ES-I3 (cell line): ENCODE data around the gene ATG16L1.

ENCODE experiments used
- H3K36me3 ChIP-seq: 2 replicates; pipeline ENCODE4 v1.6.1; 2013; ENCODE audit warnings: mild to moderate bottlenecking, low read length, control low read depth, moderate library complexity; ENCODE audit not compliant: insufficient read depth
- H3K4me1 ChIP-seq: 2 replicates; pipeline ENCODE4 v1.6.1; 2013; ENCODE audit warnings: mild to moderate bottlenecking, control low read depth, low read length; ENCODE audit not compliant: insufficient read depth
- H3K9ac ChIP-seq: 2 replicates; pipeline ENCODE4 v1.6.1; 2013; ENCODE audit warnings: low read depth, mild to moderate bottlenecking, low read length, moderate library complexity
- H3K9me3 ChIP-seq: 2 replicates; pipeline ENCODE4 v1.6.1; 2013; ENCODE audit warnings: mild to moderate bottlenecking, low read length, moderate library complexity; ENCODE audit not compliant: control insufficient read depth, insufficient read depth

Gene ATG16L1

GRCh38 chr2:233280114-233280693 is 28.7 kb downstream of the ATG16L1 start:
- no peaks in the 10 kb centered on the region for H3K9me3 ChIP-seq
- H3K4me1 ChIP-seq = no peaks in the 10 kb centered on the region
- H3K9ac ChIP-seq = no peak overlapping the region
- peaks cover 48% of the 10 kb centered on the region for H3K36me3 ChIP-seq

GRCh38 chr2:233281553-233281952 is 30.1 kb downstream of the ATG16L1 start:
- Histone ChIP-seq H3K4me1 (no peaks in the 10 kb centered on the region), H3K9me3 (no peaks in the 10 kb centered on the region), H3K36me3 (peaks cover 48% of the 10 kb centered on the region), H3K9ac (no peak overlapping the region)

- H3K36me3 ChIP-seq = peaks cover 48% of the 10 kb centered on the region
- no peaks in the 10 kb centered on the region for H3K9me3 ChIP-seq
- H3K4me1 ChIP-seq = no peaks in the 10 kb centered on the region
- no peak overlapping the region for H3K9ac ChIP-seq
Observed at GRCh38 chr2:233281992-233282603, 30.6 kb downstream of the ATG16L1 start.

GRCh38 chr2:233285921-233286320 is 34.4 kb downstream of the ATG16L1 start:
- Histone ChIP-seq H3K9ac (no peak overlapping the region), H3K36me3 (peaks cover 39% of the 10 kb centered on the region), H3K4me1 (no peaks in the 10 kb centered on the region), H3K9me3 (no peaks in the 10 kb centered on the region)

GRCh38 chr2:233287871-233288270 is 36.4 kb downstream of the ATG16L1 start:
- Histone ChIP-seq H3K36me3 (peaks cover 47% of the 10 kb centered on the region), H3K4me1 (no peaks in the 10 kb centered on the region), H3K9ac (no peak overlapping the region), H3K9me3 (no peaks in the 10 kb centered on the region)

GRCh38 chr2:233288663-233289062 is 37.2 kb downstream of the ATG16L1 start:
- Histone ChIP-seq H3K4me1 (no peaks in the 10 kb centered on the region), H3K9ac (no peak overlapping the region), H3K36me3 (peaks cover 44% of the 10 kb centered on the region), H3K9me3 (no peaks in the 10 kb centered on the region)

GRCh38 chr2:233289648-233290047 is 38.2 kb downstream of the ATG16L1 start:
- no peak overlapping the region for H3K9ac ChIP-seq
- no peaks in the 10 kb centered on the region for H3K4me1 ChIP-seq
- peaks cover 44% of the 10 kb centered on the region for H3K36me3 ChIP-seq
- H3K9me3 ChIP-seq = no peaks in the 10 kb centered on the region

GRCh38 chr2:233290051-233290845 is 38.8 kb downstream of the ATG16L1 start:
- H3K36me3 ChIP-seq = peaks cover 44% of the 10 kb centered on the region
- no peaks in the 10 kb centered on the region for H3K9me3 ChIP-seq

GRCh38 chr2:233295891-233296290 is 44.4 kb downstream of the ATG16L1 start:
- Histone ChIP-seq H3K4me1 (peaks cover 5% of the 10 kb centered on the region; the same call in 1 of the 2 replicates), H3K9ac (no peak overlapping the region), H3K9me3 (no peaks in the 10 kb centered on the region), H3K36me3 (peaks cover 16% of the 10 kb centered on the region)

More at GRCh38 chr2:233290051-233290845, 38.8 kb downstream of the ATG16L1 start:
- H3K4me1 ChIP-seq = no peaks in the 10 kb centered on the region
- H3K9ac ChIP-seq = no peak overlapping the region

GRCh38 chr2:233297076-233297475 is 45.6 kb downstream of the ATG16L1 start:
- Histone ChIP-seq H3K4me1 (peaks cover 5% of the 10 kb centered on the region; the same call in 1 of the 2 replicates), H3K9ac (no peak overlapping the region), H3K9me3 (no peaks in the 10 kb centered on the region), H3K36me3 (peaks cover 6% of the 10 kb centered on the region)

- Histone ChIP-seq H3K9ac (no peak overlapping the region), H3K36me3 (no peaks in the 10 kb centered on the region; the same call in 1 of the 2 replicates), H3K4me1 (peaks cover 5% of the 10 kb centered on the region; the same call in 1 of the 2 replicates), H3K9me3 (no peaks in the 10 kb centered on the region)
Observed at GRCh38 chr2:233300401-233300800, 48.9 kb downstream of the ATG16L1 start.

GRCh38 chr2:233301248-233301647 is 49.8 kb downstream of the ATG16L1 start:
- Histone ChIP-seq H3K36me3 (no peaks in the 10 kb centered on the region), H3K4me1 (peaks cover 5% of the 10 kb centered on the region; the same call in 1 of the 2 replicates), H3K9ac (no peak overlapping the region)

GRCh38 chr2:233301811-233302210 is 50.3 kb downstream of the ATG16L1 start:
- no peaks in the 10 kb centered on the region for H3K9me3 ChIP-seq
- H3K36me3 ChIP-seq = no peaks in the 10 kb centered on the region
- peaks cover 5% of the 10 kb centered on the region; the same call in 1 of the 2 replicates for H3K4me1 ChIP-seq
- no peak overlapping the region for H3K9ac ChIP-seq

More at GRCh38 chr2:233301248-233301647, 49.8 kb downstream of the ATG16L1 start:
- H3K9me3 ChIP-seq = no peaks in the 10 kb centered on the region

- Histone ChIP-seq H3K9me3 (no peaks in the 10 kb centered on the region), H3K9ac (no peak overlapping the region), H3K36me3 (no peaks in the 10 kb centered on the region), H3K4me1 (peaks cover 5% of the 10 kb centered on the region; the same call in 1 of the 2 replicates)
Observed at GRCh38 chr2:233303252-233303651, 51.8 kb downstream of the ATG16L1 start.
